ENCODE data around the gene CCDC141.

GRCh38 chr2:179050755-179051154 lies 818 bp upstream of the CCDC141 start:
- TF ChIP-seq CTCF (IDR thresholded peaks at IDR 0.05) (no peak), POLR2A (IDR thresholded peaks at IDR 0.05) (no peak)

Data from breast epithelium (tissue), 3 donors.